HepG2 (cell line): ENCODE data around the gene MVB12A. TPM values are rescaled to one million over a fixed set of nuclear protein-coding genes. Genes with fewer than 3 reads are reported as not detected.
A peak's percentile ranks its signal among the peaks of the same experiment; 100 is the strongest.

Experiments
- ARNTL ChIP-seq: sonication (generic); formaldehyde crosslinking; IDR thresholded peaks from 2 replicates; pipeline ENCODE4 v1.4.0; 2020; ENCODE audit warnings: mild to moderate bottlenecking, missing genetic modification reagents
- IRF2 ChIP-seq: IDR thresholded peaks from 2 replicates; pipeline ENCODE4 v1.6.1; 2018; ENCODE audit warnings: missing genetic modification reagents, missing compliant biosample characterization
- IRX3 ChIP-seq: sonication (generic); formaldehyde crosslinking; IDR thresholded peaks from 2 replicates; pipeline ENCODE4 v1.8.1; 2023; ENCODE audit warnings: mild to moderate bottlenecking, low read depth, missing genetic modification reagents, borderline replicate concordance
- JUND ChIP-seq: sonication (generic); formaldehyde crosslinking; IDR thresholded peaks from 2 replicates; pipeline ENCODE4 v1.8.0; 2022; ENCODE audit warnings: mild to moderate bottlenecking, missing genetic modification reagents
- KDM5A ChIP-seq: fragments of 200-600 bp; sonication (generic); IDR thresholded peaks from 2 replicates; pipeline ENCODE4 v1.7.0; 2018; ENCODE audit warnings: antibody characterized with exemption, mild to moderate bottlenecking, low read length, borderline replicate concordance
- MZF1 ChIP-seq: sonication (generic); formaldehyde crosslinking; IDR thresholded peaks from 2 replicates; pipeline ENCODE4 v1.8.1; 2023; ENCODE audit warnings: mild to moderate bottlenecking, missing genetic modification reagents, borderline replicate concordance
- POLR2G ChIP-seq: fragments of 200-400 bp; formaldehyde crosslinking; IDR thresholded peaks from 2 replicates; pipeline ENCODE4 v1.6.1; 2018; ENCODE audit warnings: mild to moderate bottlenecking, low read depth, low read length, moderate library complexity
- PTBP1 ChIP-seq: fragments of 200-400 bp; formaldehyde crosslinking; IDR thresholded peaks from 2 replicates; pipeline ENCODE4 v1.6.1; 2018; ENCODE audit warnings: low read length, low read depth; ENCODE audit not compliant: poor library complexity, severe bottlenecking
- ZNF160 ChIP-seq: sonication (generic); formaldehyde crosslinking; IDR thresholded peaks from 2 replicates; pipeline ENCODE4 v1.8.0; 2022; ENCODE audit warnings: mild to moderate bottlenecking, inconsistent platforms, missing genetic modification reagents
- ZNF230 ChIP-seq: sonication (generic); formaldehyde crosslinking; IDR thresholded peaks from 2 replicates; pipeline ENCODE4 v1.4.0; 2020; ENCODE audit warnings: mild to moderate bottlenecking, missing genetic modification reagents
- polyA plus RNA-seq, 8 experiments: library from polyadenylated mRNA; depleted of rRNA in 3 of 8; stranded (reverse) in 7 of 8; unstranded in 1 of 8; fragments of >200 nt; fragmentation: Illumina TruSeq in 4 of 8; extraction: Trizol in 4 of 8; gene quantifications; 2 replicates each; pipeline versions ENCODE4 v1.2.1 to v1.2.3, GENCODE V29; 2011 to 2016; ENCODE audit warnings: low read depth in 4 of 8, missing spikeins in 1 of 8, mixed read lengths in 1 of 8; ENCODE audit not compliant: insufficient read depth in 1 of 8
- total RNA-seq, 5 experiments: library from RNA; depleted of rRNA; stranded (reverse); fragments of >200 nt; fragmentation: Illumina TruSeq; extraction: Trizol; gene quantifications; 2 replicates each; pipeline ENCODE4 v1.2.3, GENCODE V29; 2016; ENCODE audit warnings: low read depth in 1 of 5
- TF ChIP-seq, protein P1 (sequence below): sonication (generic); formaldehyde crosslinking; IDR thresholded peaks from 2 replicates; pipeline ENCODE4 v1.4.0; 2020; ENCODE audit warnings: mild to moderate bottlenecking, missing genetic modification reagents
- TF ChIP-seq, protein P2 (sequence below): IDR thresholded peaks from 2 replicates; pipeline ENCODE4 v1.6.1; 2012; ENCODE audit warnings: low read length, improper control_type of control experiment
- TF ChIP-seq, protein P3 (sequence below): sonication (generic); formaldehyde crosslinking; IDR thresholded peaks from 2 replicates; pipeline ENCODE4 v1.8.1; 2023; ENCODE audit warnings: mild to moderate bottlenecking, missing genetic modification reagents
- TF ChIP-seq, protein P4 (sequence below): sonication (generic); formaldehyde crosslinking; IDR thresholded peaks from 2 replicates; pipeline ENCODE4 v1.5.1; 2020; ENCODE audit warnings: mild to moderate bottlenecking, missing genetic modification reagents, borderline replicate concordance

Gene MVB12A
- total and polyA plus RNA-seq, 2 of the 13 experiments (the other 11 are each of a cell fraction or from before 2014, with no cell fraction given): 35.7 to 36.1 TPM

DNA sequence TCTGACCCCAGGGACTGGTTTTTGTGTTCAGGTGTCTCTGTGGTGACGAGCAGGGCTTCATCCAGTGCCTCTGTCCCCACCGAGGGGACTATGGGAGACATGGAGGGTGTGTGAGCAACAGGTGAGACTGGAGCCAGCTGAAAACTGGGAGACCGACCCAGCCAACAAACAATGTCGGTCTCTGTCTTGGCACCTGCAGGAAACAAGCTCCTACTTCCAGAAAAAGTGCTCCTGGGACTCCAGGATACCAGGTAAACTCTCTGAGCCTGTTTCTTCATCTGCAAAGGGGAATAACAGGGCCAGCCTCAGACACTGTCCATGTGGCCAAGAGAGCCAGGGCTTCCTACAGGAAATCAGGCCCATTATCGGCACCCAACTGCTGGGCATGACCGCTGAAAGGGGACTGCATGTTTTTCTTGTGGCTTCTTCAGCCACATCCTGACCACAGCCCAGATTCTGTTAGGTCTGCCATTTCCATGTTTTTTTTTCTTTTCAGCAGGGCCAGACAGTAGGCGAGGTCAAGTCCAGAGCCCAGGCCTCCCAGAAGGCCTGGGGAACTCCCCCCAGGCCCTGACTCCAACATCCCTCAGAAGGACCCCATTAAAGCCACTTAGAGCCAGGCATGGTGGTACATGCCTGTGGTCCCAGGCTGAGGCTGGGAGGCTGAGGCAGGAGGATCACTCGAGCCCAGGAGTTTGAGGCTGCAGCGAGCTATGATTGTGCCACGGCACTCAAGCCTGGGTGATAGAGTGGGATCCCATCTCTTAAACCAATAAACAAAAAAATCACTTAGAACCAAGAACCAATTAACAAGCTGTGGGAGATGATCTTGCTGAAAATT, 13.6 kb upstream of the MVB12A start (continued):
- TF ChIP-seq, protein P1, sequence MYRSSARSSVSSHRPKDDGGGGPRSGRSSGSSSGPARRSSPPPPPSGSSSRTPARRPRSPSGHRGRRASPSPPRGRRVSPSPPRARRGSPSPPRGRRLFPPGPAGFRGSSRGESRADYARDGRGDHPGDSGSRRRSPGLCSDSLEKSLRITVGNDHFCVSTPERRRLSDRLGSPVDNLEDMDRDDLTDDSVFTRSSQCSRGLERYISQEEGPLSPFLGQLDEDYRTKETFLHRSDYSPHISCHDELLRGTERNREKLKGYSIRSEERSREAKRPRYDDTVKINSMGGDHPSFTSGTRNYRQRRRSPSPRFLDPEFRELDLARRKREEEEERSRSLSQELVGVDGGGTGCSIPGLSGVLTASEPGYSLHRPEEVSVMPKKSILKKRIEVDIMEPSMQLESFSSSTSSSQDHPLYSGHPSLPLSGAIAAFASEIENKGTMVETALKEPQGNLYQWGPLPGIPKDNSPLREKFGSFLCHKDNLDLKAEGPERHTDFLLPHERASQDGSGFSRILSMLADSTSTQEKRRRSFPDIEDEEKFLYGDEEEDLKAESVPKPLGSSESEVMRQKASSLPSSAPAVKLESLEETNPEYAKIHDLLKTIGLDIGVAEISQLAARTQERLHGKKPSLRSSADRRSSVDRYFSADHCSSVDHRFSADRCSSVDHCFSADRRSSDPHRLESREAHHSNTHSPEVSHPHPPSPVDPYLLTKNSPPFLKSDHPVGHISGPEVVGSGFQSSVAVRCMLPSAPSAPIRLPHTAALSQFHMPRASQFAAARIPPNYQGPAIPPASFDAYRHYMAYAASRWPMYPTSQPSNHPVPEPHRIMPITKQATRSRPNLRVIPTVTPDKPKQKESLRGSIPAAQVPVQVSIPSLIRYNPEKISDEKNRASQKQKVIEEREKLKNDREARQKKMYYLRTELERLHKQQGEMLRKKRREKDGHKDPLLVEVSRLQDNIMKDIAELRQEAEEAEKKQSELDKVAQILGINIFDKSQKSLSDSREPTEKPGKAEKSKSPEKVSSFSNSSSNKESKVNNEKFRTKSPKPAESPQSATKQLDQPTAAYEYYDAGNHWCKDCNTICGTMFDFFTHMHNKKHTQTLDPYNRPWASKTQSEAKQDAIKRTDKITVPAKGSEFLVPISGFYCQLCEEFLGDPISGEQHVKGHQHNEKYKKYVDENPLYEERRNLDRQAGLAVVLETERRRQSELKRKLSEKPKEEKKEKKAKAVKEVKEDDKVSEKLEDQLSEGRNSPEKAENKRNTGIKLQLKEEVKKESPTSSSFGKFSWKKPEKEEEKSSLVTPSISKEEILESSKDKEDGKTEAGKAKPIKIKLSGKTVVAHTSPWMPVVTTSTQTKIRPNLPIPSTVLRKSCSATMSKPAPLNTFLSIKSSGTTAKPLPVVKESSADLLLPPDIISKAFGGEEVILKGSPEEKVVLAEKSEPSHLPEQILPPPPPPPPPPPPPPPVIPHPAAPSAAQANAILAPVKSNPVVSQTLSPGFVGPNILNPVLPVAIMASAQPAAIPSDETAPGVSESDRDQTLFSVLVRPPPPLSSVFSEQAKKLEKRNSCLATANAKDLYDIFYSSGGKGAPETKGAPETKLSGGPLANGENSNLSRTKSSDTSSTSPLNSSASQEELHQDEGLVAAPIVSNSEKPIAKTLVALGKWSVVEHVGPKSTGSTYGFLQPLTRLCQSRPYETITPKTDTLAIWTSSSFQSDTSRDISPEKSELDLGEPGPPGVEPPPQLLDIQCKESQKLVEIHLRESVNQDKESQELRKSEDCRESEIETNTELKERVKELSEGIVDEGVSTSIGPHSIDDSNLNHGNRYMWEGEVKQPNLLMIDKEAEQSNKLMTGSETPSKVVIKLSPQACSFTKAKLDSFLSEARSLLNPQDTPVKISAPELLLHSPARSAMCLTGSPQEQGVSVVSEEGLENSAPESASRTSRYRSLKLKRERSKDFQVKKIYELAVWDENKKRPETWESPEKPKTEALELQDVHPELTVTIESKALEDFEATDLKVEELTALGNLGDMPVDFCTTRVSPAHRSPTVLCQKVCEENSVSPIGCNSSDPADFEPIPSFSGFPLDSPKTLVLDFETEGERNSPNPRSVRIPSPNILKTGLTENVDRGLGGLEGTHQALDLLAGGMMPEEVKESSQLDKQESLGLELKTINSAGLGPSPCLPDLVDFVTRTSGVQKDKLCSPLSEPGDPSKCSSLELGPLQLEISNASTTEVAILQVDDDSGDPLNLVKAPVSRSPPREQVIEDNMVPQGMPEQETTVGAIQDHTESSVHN: no peak
- no peak for TF ChIP-seq ZNF160 (CRISPR knock-in tag)
- TF ChIP-seq IRX3 (CRISPR knock-in tag): no peak
- TF ChIP-seq, protein P2, sequence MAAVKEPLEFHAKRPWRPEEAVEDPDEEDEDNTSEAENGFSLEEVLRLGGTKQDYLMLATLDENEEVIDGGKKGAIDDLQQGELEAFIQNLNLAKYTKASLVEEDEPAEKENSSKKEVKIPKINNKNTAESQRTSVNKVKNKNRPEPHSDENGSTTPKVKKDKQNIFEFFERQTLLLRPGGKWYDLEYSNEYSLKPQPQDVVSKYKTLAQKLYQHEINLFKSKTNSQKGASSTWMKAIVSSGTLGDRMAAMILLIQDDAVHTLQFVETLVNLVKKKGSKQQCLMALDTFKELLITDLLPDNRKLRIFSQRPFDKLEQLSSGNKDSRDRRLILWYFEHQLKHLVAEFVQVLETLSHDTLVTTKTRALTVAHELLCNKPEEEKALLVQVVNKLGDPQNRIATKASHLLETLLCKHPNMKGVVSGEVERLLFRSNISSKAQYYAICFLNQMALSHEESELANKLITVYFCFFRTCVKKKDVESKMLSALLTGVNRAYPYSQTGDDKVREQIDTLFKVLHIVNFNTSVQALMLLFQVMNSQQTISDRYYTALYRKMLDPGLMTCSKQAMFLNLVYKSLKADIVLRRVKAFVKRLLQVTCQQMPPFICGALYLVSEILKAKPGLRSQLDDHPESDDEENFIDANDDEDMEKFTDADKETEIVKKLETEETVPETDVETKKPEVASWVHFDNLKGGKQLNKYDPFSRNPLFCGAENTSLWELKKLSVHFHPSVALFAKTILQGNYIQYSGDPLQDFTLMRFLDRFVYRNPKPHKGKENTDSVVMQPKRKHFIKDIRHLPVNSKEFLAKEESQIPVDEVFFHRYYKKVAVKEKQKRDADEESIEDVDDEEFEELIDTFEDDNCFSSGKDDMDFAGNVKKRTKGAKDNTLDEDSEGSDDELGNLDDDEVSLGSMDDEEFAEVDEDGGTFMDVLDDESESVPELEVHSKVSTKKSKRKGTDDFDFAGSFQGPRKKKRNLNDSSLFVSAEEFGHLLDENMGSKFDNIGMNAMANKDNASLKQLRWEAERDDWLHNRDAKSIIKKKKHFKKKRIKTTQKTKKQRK: no peak
- no peak for TF ChIP-seq MZF1
- no peak for TF ChIP-seq ARNTL (CRISPR knock-in tag)
- TF ChIP-seq IRF2: no peak
- TF ChIP-seq POLR2G: peak; percentile 13; the same call in 1 of the 2 replicates
- TF ChIP-seq, protein P3, sequence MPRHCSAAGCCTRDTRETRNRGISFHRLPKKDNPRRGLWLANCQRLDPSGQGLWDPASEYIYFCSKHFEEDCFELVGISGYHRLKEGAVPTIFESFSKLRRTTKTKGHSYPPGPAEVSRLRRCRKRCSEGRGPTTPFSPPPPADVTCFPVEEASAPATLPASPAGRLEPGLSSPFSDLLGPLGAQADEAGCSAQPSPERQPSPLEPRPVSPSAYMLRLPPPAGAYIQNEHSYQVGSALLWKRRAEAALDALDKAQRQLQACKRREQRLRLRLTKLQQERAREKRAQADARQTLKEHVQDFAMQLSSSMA (CRISPR knock-in tag): no peak
- TF ChIP-seq PTBP1: no peak
- no peak for TF ChIP-seq KDM5A
- no peak for TF ChIP-seq JUND (CRISPR knock-in tag)
- TF ChIP-seq, protein P4, sequence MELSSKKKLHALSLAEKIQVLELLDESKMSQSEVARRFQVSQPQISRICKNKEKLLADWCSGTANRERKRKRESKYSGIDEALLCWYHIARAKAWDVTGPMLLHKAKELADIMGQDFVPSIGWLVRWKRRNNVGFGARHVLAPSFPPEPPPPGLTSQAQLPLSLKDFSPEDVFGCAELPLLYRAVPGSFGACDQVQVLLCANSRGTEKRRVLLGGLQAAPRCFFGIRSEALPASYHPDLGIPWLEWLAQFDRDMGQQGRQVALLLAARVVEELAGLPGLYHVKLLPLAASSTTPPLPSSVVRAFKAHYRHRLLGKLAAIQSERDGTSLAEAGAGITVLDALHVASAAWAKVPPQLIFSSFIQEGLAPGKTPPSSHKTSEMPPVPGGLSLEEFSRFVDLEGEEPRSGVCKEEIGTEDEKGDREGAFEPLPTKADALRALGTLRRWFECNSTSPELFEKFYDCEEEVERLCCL (CRISPR knock-in tag): no peak
- no peak for TF ChIP-seq ZNF230
